Right ventricle myocardium inferior (tissue), 1 donor: Measurements from ENCODE around the gene ACTR3C. TPM values are rescaled to one million over a fixed set of nuclear protein-coding genes. Genes with fewer than 3 reads are reported as not detected.

Experiments used
- ATAC-seq: fragments of 200-7000 bp; cut with Tn5 transposase; one replicate; pipeline ENCODE4 v1.9.1; 2020; ENCODE audit warnings: mild to moderate bottlenecking, moderate library complexity
- DNase-seq: peaks from one replicate; pipeline ENCODE4 v3.0.0; 2021; ENCODE audit errors: missing footprints
- intact Hi-C: fragments of 100-400 bp; cut with DNase I; formaldehyde crosslinking; loops from one replicate; pipeline ENCODE4 v1.11.0; 2022
- long read RNA-seq: library from polyadenylated mRNA; unstranded; transcript quantifications from one replicate; pipeline ENCODE4 v2.0.0, GENCODE V29; 2021
- total RNA-seq: library from RNA; stranded (reverse); fragmentation: NEBNext Ultra II Directional; extraction: Animal tissue kit (Norgen Biotek cat#: 25700); gene quantifications from one replicate; pipeline ENCODE4 v1.2.1, GENCODE V29; 2021
- donor health status: DM: no; HTN: yes; CAD: no; lungs with severe emphysema.

ACTR3C gene
- 5.7 TPM for total RNA-seq
- long read RNA-seq = 0 reads

DNA sequence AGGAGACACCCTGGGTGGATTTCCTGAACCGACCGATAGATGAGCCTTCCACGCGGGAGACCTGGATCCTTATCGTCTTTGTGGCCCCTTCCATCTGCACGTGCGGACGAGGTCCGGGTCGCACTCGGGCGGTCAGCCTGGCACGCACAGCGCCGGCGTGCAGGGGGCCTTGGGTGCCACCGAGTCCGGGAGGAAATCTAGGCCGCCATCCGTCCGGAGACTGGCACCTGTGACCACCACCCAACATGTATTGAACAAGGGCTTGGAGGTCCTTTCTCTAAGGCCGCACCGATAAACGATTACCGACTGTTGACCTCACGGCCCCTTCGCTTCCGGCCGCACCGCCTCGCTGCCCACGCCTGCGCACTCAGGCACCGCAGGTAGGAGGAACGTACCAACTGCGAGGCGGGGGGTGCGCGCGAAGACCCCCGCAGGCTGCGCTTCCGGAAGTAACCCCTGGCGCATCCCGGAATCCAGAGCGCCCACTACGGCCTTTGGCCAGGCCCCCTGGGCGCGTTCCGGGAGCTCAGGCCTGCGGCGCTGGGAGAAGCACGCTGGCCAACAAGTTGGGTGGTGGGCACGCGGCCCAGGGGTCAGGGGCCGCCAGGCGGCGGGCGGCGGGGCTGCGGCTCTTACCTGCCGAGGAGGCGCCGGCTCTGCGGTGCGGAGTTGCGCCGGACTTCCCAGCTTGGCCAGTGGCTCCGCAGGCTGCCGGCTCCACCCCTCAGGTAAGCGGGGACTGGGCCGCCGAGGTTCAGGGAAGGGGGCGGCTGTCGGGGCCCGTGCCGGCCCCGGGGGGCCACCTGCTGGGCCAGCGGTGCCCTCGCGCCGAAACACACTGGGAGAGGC, at the start of gene ACTR3C, which contains the start of gene LRRC61:
Gene ACTR3C (minus strand): TSS at position 713 of the 849 bp plus-strand sequence. CDS start 28,249 bp downstream, outside the sequence.
Gene LRRC61 (plus strand): TSS at position 523 of the 849 bp plus-strand sequence. CDS start 13,507 bp downstream, outside the sequence.
- intact Hi-C loops = loop anchor here (2.0 kb wide), 1 partner anchor 46 kb away; the partner anchor contains the start of gene REPIN1
- peak; percentile 81 for DNase-seq
- peak; percentile 75 for ATAC-seq

DNA sequence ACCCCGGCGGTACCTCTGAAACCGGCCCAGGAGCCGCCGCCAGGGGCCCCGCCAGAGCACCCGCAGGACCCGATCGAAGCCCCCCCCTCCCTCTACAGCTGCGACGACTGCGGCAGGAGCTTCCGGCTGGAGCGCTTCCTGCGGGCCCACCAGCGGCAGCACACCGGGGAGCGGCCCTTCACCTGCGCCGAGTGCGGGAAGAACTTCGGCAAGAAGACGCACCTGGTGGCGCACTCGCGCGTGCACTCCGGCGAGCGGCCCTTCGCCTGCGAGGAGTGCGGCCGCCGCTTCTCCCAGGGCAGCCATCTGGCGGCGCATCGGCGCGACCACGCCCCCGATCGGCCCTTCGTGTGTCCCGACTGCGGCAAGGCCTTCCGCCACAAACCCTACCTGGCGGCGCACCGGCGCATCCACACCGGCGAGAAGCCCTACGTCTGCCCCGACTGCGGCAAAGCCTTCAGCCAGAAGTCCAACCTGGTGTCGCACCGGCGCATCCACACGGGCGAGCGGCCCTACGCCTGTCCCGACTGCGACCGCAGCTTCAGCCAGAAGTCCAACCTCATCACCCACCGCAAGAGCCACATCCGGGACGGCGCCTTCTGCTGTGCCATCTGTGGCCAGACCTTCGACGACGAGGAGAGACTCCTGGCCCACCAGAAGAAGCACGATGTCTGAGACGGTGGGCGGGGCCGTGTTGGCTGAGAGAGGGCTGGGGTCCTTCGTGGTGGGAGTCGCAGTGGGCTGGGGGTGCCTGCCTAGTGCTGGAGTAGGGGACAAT, 49.1 kb upstream of the ACTR3C start:
- intact Hi-C loops = no loop called here
- ATAC-seq (no peak), DNase-seq (no peak)

- ATAC-seq = no peak
- DNase-seq = no peak
- intact Hi-C loops = no loop called here
Observed at GRCh38 chr7:150371996-150372270, 48.6 kb upstream of the ACTR3C start.

GRCh38 chr7:150371131-150371995, 48.0 kb upstream of the ACTR3C start:
- intact Hi-C loops = no loop called here
- ATAC-seq (no peak), DNase-seq (no peak)

DNA sequence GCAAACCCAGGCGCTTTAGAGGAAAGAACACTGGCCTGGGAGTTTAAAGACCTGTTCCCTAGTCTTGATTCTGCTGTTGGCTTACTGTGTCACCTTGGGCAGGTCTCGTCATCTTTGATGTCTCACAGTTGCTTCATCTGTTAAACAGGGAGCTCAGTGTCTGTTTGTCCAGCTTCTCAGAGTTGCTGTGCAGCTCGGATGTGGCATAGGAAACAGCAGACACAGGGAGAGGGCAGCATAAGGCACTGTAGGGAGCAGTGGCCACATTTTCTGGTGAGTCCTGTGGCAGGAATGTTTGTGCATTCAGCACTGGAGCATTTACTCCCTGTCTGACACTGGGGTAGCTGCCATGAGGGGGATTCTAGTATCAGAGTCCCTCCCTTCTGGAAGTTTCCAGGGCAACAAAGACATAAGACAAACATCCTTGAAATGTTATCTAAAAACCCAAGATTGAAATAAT, 47.3 kb upstream of the ACTR3C start:
- no peak for DNase-seq
- intact Hi-C loops = no loop called here
- ATAC-seq = no peak

DNA sequence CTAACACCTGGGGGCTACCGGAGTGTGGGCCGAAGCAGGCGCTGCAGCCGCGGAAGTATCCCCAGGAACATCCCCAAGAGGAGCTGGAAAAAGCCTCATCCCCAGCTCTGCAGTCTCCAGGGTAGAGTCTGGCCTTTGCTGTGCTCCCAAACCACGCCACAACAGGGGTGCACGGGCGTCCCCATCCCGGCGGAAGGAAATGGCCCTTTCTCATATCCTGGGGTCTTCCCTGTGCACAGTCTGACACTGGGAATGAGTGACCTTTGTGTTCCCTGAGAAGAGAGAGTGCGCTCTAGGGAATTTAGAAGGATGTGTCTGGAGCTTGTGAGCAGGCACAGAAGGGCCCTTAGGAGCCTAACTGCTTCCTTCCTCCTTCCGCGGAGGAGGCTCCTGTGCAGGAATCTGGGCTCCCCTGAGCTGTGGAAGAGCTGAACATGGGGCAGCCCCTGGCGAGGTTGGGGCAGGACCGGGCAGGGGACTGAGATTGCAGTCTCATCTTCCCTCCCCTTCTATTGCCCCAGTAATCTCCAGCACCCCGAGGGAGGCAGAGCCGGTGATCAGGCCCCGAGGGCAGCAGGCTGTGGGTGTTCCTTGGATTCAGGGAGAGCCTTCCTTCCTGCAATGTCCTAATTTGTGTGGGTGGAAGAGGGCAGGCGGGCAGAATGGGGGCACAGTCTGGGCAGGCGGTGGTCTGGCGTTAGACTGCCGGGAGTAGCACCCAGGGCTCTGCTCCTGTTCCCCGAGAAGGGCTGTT, 46.6 kb upstream of the ACTR3C start:
- no peak for ATAC-seq
- DNase-seq = no peak
- intact Hi-C loops = loop anchor here (1.0 to 2.0 kb wide), 3 partner anchors 9 to 47 kb away; partner anchors contain the start of genes ACTR3C, LRRC61 and ZNF775

- DNase-seq (peak; percentile 88), ATAC-seq (peak; percentile 61)
- intact Hi-C loops = loop anchor here (1.0 to 2.0 kb wide), 3 partner anchors 10 to 46 kb away; partner anchors contain the start of genes ACTR3C, LRRC61 and ZNF775
Observed at GRCh38 chr7:150368884-150369747, 45.8 kb upstream of the ACTR3C start.

DNA sequence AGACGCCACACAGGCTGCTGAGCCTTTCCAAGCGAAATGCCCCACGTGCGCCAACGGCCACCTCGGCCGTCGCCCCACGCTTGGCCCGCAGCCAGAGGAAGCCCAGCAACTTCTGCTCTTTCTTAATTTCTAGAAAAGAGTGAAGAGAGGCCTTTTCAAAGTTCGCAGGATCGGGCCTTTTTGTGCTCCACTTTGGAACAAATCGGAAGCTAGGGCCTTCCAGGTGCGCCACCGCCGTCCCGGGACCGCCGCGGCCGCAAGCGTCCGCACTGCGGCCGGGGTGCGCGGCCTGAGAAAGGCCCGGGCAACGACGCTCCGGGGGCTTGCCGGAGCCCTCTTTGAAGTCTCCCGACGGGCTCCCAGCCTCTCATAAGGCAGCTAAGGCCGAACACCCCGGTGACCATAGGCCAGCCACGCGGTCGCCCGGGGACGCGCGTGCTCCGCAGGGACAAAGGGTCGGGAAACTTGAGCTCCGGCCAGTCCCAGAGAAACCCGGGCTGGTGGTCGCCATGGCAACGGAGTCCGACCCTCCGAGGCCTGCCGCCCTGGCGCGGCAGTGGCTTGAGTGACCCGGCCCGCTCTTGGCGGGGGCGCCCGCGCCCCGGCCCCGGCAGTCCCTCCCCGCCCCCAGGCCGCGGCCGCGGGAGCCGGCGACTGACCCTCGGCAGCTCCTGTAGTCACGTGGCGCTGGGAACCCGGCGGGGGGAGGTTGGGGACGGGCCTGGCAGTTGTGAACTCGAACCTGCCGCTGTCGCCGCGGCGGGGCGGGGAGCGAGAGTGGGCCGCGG, 44.9 kb upstream of the ACTR3C start, which contains the start of gene REPIN1:
Gene REPIN1 (plus strand): TSS at position 727 of the 788 bp plus-strand sequence. CDS start 890 bp downstream, outside the sequence.
- ATAC-seq (peak; percentile 90), DNase-seq (peak; percentile 96)
- intact Hi-C loops = loop anchor here (2.0 kb wide), 2 partner anchors 37 to 45 kb away; partner anchors contain the start of genes ACTR3C and LRRC61

- intact Hi-C loops = loop anchor here (2.0 kb wide), 2 partner anchors 37 to 45 kb away; partner anchors contain the start of genes ACTR3C and LRRC61
- ATAC-seq (no peak), DNase-seq (no peak)
Observed at GRCh38 chr7:150367677-150368095, 44.3 kb upstream of the ACTR3C start.

DNA sequence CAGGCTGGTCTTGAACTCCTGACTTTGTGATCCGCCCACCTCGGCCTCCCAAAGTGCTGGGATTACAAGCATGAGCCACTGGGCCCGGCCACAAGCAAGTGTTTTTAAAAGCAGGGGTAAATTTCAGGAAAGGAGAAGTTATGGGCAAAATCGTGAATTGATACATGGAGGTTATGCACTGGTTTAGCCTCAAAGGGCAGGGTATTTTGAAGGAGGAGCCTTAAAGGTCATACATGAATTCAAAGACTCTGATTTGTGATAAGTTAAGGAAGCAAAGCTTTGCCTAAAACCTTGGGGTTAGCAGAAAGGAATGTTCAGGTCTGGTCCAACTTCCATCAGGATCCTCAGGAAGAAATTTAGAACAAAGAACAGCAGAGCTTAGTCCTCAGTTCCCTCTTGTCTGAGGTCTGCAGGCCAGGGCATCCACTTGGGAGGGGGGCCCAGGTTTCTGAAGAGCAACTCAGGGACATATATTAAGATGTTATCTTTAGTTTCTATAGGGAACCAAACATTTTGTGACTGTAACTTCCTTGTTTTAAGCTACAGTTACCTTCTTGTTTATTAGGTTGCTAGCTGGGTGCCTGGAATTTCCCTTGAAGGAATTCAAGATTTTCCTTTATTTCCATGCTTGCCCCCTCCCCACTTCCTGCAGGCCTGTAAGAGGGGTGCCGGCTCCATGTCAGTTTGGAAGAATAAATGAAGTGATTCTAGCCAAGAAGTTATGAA, 42.5 kb upstream of the ACTR3C start:
- intact Hi-C loops = no loop called here
- ATAC-seq (no peak), DNase-seq (no peak)

- DNase-seq = no peak
- intact Hi-C loops = no loop called here
- ATAC-seq = no peak
Observed at GRCh38 chr7:150365194-150365593, 41.8 kb upstream of the ACTR3C start.

DNA sequence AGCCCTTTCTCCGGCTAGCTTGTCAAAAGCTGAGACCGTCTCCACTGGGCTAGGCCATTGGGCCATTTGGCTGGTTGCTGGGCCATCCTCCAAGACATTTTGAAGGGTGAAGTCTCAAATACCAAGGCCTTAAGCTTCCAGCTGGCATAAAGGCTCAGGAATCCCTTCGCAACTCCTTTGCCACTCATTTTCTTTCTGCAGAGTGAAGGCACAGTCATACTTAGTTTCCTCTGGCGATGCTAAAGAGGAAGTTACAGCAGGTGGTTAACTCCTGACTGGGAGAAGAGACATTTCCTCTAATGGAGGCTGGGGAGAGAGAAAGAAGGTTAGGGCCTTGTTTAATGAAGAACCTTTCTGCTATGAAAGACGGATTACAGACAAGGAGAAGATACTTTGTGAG, 40.5 kb upstream of the ACTR3C start:
- intact Hi-C loops = no loop called here
- no peak for ATAC-seq

DNA sequence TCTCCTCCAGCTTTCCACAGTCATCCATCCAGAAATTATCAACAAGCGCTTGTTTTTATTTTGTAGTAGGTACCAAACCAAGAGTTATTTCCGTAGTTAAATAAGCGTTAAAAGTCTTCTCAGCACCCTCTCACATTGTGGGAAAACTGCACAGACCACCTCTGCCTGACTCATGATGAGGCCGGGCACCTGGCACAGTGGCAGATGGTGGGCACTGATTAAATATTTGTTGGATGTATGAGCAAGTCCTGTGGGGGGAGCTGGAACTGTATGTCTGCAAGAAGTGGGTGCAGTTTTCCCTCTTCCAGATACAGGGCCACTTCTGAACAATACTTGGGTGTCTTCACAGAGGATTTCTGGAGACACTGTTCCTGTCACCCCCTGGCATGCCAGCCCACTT, 40.0 kb upstream of the ACTR3C start:
- intact Hi-C loops = no loop called here
- ATAC-seq = no peak
- DNase-seq = no peak

More for the DNA sequence above, 40.5 kb upstream of the ACTR3C start:
- no peak for DNase-seq

DNA sequence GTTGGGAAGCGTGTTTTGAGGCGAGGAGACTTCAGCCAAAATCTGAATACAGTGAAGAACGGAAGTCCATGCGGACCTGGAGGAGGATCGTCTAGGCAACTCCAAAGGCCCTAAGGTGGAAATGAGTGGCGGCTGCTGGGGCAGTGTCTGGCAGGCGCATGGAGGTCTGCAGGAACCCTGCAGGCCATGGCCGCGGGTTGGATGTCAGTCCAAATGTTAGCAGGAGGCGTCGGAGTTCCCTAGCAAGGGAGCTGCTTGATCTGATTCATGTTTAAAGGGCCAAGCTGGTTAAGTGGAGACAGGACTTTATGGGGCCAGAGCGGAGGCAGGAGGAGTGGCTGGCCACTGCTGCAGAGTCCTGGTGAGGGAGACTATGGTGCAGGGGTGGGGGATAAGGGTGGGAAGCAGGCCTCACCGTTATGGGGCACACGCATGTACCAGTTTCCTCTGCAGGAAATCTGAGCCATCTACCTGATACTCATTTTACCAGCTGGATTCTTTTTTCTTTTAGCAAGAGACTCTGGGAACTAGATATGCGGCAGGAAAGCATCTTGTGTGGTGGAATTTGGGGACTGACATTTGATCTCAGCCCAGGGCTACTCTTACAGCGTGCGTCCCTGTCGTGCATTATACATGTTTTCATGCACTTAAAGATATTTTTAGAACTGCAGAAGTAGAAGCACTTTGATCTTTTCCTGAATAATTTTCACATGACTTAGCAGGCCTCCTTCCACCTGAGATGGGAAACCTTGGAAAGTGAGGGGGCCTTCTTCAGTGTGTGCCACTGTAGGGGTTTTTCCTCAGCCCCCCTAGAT, 38.7 kb upstream of the ACTR3C start:
- no peak for DNase-seq
- intact Hi-C loops = no loop called here
- ATAC-seq = no peak

- no peak for ATAC-seq
- intact Hi-C loops = no loop called here
- DNase-seq = no peak
Observed at GRCh38 chr7:150361402-150361801, 38.1 kb upstream of the ACTR3C start.
